Activated CD8-positive, alpha-beta memory T cell treated with anti-CD3 and anti-CD28 coated beads for 4 hours (primary cell): ENCODE measurements around the gene ATAD1.
"Not testable (repeated sequence)": the region's sequence is repeated elsewhere in the genome, so short reads cannot be mapped to it uniquely, and the experiment has no call there.

Experiments used
- DNase-seq, 2 donors: peaks; one replicate each; pipeline ENCODE4 v3.0.0-alpha.2; 2020; ENCODE audit warnings: low read depth in 2 of 2

The ATAD1 gene

GRCh38 chr10:87846711-87847110, 28.7 kb upstream of the ATAD1 start:
- not testable (repeated sequence) for DNase-seq

- no peak for DNase-seq
These were observed 28.0 kb upstream of the ATAD1 start for GRCh38 chr10:87846023-87846422.

GRCh38 chr10:87845624-87845998, 27.6 kb upstream of the ATAD1 start:
- no peak for DNase-seq

- no peak for DNase-seq
These were observed 27.0 kb upstream of the ATAD1 start for GRCh38 chr10:87844837-87845623.

GRCh38 chr10:87843714-87844113, 25.7 kb upstream of the ATAD1 start:
- DNase-seq = no peak

- no peak for DNase-seq
These were observed 24.9 kb upstream of the ATAD1 start for GRCh38 chr10:87842776-87843497.

- no peak for DNase-seq
These were observed 24.2 kb upstream of the ATAD1 start for GRCh38 chr10:87842220-87842641.

GRCh38 chr10:87841186-87841585, 23.2 kb upstream of the ATAD1 start:
- DNase-seq = no peak

GRCh38 chr10:87838650-87839049, 20.6 kb upstream of the ATAD1 start:
- DNase-seq = no peak

GRCh38 chr10:87837445-87837844, 19.4 kb upstream of the ATAD1 start:
- DNase-seq = no peak

GRCh38 chr10:87836098-87836497, 18.1 kb upstream of the ATAD1 start:
- no peak for DNase-seq

- DNase-seq = no peak
These were observed 12.1 kb upstream of the ATAD1 start for GRCh38 chr10:87829986-87830729.

GRCh38 chr10:87829051-87829450, 11.0 kb upstream of the ATAD1 start:
- DNase-seq = not testable (repeated sequence)

GRCh38 chr10:87827681-87828080, 9.7 kb upstream of the ATAD1 start:
- no peak for DNase-seq

GRCh38 chr10:87826653-87827052, 8.6 kb upstream of the ATAD1 start:
- DNase-seq = no peak

GRCh38 chr10:87819289-87819585, 1.2 kb upstream of the ATAD1 start:
- no peak for DNase-seq

GRCh38 chr10:87818505-87819288, 671 bp upstream of the ATAD1 start:
- peak; percentile 33 to 61 for DNase-seq

GRCh38 chr10:87816898-87817608, 973 bp downstream of the ATAD1 start:
- no peak for DNase-seq

- DNase-seq = no peak
These were observed 1.7 kb downstream of the ATAD1 start for GRCh38 chr10:87816163-87816897.

- no peak for DNase-seq
These were observed 13.0 kb downstream of the ATAD1 start for GRCh38 chr10:87804939-87805569.
